Frontal cortex (tissue), 4 donors: ENCODE results near the gene ARID5B. TPM values are rescaled to one million over a fixed set of nuclear protein-coding genes. Genes with fewer than 3 reads are reported as not detected.
"Not testable (repeated sequence)": the region's sequence is repeated elsewhere in the genome, so short reads cannot be mapped to it uniquely, and the experiment has no call there.

Experiments
- DNase-seq, 2 donors: peaks; one replicate each; pipeline ENCODE4 v3.0.0; 2012; ENCODE audit warnings: low spot score in 2 of 2
- FAIRE-seq: peaks from 2 replicates; lab custom pipeline; 2012; peaks lifted over from hg19 to GRCh38; lab: Jason Lieb, UNC
- total RNA-seq: library from RNA; depleted of rRNA; stranded (reverse); fragments of >200 nt; gene quantifications from one replicate; pipeline ENCODE4 v1.2.3, GENCODE V29; 2014
- donor health status: control.
- donor health status: control.
- donor health status: control.

Gene ARID5B
- total RNA-seq, 1 donor from 2014 or later: 19.6 TPM

DNA sequence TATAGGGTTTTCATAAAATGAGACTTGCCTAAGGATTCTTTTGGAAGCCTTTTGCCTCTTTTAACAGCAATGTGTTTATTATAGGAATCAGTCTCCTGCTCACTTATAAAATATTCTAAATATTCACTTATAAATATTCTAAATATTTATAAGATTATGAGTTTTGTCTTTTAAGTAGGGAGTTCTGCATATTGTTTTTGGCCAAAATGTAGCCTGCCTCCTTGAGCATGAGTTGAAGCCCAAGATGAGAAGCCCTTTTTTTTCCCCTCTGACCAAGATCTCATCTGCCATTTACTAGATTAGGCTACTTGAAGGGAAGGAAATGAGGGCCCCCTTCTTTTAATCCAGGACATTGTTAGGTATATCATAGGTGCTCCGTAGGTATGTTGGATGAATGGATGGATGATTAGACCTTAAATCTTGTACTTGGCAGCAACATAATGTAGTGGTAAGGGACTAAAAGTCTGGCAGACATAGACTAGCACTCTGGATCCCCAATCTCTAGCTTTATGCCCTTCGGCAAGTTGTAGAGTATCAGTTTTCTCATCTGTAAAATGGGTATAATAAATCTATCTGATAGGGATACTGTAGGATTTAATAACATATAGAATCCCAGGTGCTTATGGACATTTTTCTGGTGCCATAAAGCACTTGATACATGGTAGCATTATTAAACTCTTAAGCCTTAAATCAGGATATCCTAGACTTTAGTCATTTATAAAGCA is 59.1 kb downstream of the ARID5B start:
- DNase-seq (no peak), FAIRE-seq (no peak)

DNA sequence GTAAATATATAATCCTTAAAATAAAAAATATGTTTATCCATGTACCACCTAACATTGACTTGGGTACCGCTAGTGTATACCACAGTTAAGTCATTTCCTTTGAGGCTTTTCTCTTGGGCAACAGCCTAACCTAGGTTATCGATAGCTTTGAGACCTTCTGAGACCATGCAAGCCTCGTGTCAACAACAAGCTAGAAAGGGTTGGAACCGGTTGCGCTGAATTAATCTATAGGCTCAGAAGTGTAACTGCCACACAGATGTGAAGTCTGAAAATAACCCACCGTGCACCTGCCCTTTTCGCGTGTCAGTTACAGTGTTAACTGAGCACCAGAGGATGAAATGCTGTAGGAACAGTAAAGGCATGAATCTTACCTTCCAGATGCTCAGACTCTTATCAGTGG is 59.8 kb downstream of the ARID5B start:
- no peak for FAIRE-seq
- DNase-seq: no peak

DNA sequence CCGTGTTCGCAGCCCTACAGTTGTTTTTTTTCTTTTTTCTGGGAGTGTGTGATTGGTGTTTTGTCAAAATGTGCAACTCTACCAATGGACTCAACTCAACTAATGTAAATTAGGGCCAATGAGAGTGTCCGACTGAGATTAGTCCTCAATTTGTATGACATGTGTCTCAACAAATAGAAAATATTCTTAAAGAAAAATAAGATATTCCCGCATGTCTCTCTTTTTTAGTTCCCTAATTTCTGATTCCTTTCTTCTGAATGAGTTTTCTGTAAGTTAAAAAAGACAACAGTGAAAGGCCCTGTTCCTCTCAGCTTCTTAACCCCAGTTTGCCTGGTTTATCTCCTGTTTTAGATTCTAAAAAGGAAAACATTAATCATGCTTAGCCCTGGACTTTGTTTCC is 61.5 kb downstream of the ARID5B start:
- DNase-seq (no peak), FAIRE-seq (no peak)

DNA sequence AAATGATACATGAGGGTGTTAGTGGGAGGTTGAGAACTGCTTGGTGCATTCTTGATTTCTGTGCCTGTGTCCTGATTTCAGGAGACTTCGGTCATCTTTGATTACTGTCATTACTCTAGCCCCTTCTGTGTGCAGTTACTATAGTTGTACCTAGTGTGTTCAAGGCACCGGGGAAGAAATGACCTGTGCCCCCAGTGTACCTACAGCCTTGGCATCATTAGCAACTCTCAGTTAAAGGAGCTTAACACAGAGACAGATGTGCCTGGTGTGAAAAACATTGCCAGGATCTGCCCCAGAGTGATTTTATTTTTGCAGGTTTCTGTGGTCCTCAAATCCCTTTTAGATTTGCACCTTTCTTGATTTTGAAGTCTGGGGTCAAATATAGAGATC is 62.2 kb downstream of the ARID5B start:
- FAIRE-seq: no peak
- no peak for DNase-seq

DNA sequence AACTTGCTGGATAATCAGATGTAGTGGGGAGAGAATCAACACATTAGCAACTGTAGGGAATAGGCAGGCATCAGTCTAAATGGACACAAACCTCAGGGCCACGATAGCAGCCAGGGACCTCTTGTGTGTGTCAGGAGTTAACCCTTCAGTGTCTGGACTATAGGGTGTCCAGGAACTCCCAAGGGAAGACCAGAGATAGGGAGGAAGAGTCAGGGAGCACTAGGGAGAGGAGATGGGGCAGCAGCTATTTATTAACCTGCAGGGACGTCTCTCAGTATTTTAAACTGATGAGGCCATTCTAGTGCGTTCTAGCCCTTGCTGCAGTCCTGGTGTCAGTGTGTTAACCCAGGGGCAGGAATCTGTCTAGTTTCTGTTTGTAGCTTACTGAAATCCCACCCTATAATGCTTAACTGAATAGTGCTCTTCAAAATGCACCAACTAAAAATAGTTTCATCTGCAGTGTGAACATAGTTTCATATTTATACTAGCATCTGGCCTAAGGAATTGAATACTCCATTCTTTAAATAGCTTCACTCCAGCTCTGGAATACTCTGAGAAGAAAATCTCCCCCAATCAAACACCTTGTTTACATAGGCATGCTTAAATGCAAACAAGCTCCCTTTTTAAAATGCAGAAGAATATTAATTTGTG is 62.7 kb downstream of the ARID5B start:
- DNase-seq (no peak), FAIRE-seq (no peak)

DNA sequence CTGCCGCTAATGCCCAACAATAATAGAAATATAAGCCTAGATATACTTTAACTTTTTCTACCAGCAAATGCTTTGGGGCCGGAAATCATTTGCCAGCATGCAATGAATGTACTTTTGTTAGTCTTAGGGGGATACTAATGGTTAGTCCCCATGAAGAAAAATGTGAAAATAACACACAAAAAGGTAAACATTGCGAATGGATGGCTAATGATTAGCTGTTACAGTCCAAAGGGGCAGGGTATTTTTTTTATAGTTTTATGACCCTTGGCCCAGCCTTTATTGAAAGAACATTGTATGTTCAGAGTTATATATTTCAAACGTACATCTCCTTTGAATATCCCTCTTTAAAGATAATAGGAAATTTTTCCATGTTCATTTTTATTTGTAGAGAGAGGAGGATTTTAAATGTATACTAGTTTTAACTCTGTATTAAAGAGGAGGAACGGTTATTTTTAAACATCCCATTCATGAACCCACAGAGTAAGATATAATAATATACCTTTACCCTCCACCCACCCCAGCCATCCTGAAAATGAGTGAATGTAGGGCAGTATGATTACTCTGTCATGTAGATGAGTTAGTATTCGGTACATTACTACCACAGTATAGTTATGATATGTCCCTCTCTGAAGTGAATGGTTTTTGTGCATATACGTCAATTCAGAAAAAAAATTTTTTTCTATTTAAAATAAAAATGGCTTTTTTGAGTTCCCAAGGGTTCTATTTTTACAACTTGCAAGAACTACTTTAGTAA is 63.6 kb downstream of the ARID5B start:
- no peak for DNase-seq
- no peak for FAIRE-seq

DNA sequence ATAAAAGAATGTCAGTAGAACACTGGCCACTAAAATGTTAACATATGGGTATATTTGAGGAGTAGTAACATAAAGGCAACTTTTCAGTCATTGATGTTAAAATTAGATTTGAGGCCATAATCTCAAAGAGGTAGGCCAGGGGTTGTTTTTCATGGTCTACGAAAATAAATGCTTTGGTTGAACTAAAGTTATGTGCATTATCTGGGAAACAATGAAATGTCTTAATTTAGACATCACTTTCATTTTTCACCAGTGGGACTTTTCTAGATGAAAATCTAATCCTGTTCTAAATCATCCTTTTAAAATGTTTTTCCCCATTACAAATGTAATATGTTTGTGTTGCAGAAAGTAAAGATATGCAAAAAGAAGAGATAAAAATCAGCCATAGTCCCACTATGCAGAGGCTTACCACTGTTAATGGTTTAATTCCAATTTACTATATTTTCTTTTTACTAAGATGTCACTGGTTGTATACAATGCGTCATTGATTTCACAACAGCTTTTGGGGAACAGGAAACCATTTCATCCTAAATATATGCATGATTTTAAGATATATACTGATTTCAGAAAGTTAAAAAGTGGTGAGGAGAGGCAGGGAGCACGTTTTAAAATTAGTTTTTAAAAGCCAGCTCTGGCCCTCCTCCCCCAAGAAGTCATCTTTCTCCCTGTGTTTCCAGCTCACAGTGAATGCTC is 64.3 kb downstream of the ARID5B start:
- FAIRE-seq (no peak), DNase-seq (no peak)

DNA sequence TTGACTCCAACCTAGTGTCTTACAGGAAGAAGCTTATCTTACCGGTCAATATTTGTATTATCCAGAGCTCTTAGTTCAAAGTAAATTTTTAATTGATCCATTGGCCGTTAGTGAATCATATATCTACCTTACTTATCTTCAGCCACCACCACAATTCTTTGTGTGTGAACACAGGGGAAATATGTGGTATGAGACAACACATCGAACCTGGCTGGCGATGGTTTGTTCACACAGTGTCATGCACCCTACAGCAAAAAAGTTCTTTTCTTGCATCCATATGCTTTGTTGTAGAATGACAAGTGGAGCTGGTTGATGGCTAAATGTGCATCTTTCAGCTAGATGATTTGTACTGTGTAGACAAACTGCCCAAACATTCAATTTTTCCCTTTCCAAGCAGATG is 65.8 kb downstream of the ARID5B start:
- FAIRE-seq: no peak
- no peak for DNase-seq

DNA sequence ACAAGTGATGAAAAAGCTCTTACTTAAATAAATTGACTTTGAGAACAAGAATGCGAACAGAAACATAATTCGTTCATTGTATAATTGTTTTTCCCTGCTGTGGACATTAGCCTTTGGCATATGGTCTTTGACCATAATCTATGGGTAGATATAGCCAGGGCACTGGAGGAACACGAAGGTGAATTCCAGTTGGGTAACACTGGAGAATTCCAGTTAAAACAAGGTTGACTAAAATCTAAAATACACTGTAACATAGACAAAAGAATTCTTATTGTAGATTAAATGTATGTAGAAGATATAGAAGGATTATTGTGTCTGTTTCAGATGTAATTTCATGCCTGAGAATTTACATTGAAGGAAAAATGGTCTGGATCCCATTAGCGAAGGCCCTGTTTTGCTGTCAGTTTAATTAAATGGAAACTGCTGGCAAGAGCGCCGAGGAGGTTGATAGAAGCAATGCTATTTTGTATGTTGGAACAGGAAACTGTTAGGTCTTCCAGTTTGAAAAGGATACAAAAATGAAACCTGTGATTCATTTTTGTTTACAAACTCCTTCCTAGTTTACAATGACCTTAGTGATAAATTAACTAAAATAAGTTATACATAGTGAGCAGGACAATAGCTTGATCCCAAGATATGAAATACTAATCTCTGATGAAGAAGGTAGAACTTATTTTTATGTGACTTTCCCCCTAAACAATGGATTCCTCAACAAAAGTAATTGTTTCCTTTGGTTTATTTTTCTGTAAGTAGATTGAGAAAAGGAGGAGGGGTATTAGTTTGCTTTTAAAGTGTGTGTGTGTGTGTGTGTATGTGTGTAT is 68.9 kb downstream of the ARID5B start:
- FAIRE-seq: no peak
- no peak for DNase-seq

DNA sequence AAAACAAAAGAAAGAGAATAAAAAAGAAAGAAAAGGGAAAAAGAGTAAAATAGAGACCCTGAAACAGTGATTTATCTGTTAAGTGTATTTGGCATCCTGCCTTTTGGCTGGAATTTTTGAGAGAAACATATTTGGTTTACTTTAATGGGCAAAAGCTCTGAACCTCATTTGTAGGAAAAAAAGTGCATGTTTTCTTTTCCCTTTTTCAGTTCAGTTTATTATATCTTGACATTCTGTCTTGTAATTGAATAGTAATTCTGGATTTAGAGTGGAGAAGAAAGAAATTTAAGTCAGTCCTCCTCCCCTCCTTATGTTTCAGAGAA is 69.5 kb downstream of the ARID5B start:
- FAIRE-seq: no peak
- no peak for DNase-seq

DNA sequence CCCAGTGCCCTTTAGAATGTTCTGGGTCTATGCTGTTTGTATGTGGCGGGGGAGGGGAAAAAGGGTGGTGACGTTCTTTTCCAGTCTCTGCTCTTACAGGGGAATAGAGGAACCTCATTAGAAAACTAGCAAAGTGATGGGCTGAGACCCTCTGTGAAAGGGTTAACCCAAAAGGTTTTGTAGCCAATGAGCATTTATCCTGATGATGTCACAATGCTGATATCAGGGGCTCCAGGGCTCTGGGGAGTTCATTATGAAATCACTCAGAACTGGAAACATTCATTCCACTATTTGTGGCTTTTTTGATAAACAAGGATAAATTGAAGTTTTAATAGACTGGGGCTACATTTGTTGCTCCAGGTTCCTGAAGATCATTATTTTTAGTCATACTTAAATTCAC is 71.7 kb downstream of the ARID5B start:
- FAIRE-seq: no peak
- no peak for DNase-seq

DNA sequence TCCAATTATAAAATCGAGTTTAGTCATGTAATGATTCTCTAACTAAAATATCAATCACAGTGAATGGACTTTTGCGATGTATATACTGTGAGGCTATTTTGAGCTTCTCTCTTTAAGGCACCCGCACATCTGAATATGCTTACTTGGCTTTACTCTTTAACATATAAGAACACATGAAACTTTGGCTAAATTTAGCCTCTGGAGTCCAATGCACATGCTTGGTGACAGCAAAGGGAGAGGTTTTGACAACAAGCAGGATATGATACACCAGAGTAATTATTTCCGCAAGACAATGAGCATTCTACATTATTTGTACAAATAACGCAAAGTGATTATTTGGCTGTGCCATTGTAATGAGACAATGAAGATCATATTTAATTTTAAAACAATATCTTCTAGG is 72.4 kb downstream of the ARID5B start:
- DNase-seq: no peak
- no peak for FAIRE-seq

DNA sequence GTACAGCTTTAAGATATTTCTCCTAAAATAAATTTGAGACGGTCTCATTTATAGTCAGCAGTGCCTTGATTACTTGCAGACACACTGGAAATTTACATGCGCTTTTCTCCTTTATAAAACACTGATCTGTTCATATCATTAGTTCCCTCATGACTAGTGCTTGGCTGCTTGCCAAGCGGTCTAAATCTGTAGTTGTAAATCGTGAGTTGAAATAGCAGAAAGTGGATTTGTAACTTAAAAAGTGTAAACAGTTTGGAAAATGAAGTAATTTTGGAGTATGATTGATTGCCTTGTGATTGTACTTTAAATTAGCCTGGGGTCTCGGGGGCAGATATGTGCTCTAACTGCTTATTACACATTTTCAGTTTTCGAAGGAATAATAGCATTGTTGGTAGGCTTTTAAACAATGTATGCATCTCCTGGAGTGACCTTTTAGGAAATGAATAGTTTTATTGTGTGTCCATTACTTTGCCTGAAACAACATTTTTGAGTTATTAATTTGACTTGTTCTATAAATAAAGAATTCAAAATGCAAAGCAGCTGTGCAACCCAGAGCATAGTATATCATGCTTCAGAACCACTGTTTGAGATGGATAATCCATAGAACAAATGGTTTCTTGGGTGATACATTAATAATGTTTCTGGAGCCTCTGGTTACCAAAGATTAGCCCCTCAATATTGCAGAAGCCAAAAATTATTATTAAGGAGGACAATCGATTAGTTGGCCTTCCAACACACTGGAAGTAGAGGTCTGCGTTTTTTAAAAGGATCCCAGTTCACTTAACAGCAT is 73.3 kb downstream of the ARID5B start:
- peak in 1 of 2 donors; percentile 6 for DNase-seq
- peak; percentile 56 for FAIRE-seq

DNA sequence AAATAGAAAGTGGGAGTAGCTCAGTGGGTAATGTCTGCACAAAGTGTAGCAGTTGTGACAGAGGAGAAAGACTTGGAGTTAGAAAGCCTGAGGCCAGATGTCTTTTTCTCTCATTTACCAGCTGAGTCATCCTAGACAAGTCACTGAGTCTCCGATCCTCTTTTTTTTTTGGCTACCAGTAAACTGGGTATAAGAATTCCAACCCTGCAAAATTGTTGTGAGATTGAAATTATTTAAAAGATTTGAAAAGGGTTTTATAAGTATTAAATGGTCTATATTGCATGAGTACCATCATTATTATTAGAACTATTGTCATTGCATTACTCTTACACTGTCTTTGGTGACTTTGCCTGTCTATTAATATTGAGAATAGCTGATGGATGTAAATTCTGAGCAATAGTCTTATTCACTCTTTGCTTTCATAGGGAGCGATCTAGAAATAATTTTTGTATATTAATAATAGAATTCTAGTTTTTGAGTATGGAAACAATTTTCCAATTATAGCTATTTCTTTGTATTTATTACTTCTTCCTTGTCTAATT is 74.0 kb downstream of the ARID5B start:
- DNase-seq (no peak), FAIRE-seq (no peak)

DNA sequence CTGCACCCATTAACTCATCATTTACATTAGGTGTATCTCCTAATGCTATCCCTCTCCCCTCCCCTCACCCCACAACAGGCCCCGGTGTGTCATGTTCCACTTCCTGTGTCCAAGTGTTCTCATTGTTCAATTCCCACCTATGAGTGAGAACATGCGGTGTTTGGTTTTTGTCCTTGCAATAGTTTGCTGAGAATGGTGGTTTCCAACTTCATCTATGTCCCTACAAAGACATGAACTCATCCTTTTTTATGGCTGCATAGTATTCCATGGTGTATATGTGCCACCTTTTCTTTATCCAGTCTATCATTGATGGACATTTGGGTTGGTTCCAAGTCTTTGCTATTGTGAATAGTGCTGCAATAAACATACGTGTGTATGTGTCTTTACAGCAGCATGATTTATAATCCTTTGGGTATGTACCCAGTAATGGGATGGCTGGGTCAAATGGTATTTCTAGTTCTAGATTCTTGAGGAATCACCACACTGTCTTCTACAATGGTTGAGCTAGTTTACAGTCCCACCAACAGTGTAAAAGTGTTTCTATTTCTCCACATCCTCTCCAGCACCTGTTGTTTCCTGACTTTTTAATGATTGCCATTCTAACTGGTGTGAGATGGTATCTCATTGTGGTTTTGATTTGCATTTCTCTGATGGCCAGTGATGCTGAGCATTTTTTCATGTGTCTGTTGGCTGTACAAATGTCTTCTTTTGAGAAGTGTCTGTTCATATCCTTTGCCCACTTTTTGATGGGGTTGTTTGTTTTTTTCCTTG is 75.6 kb downstream of the ARID5B start:
- not testable (repeated sequence) for DNase-seq, FAIRE-seq

DNA sequence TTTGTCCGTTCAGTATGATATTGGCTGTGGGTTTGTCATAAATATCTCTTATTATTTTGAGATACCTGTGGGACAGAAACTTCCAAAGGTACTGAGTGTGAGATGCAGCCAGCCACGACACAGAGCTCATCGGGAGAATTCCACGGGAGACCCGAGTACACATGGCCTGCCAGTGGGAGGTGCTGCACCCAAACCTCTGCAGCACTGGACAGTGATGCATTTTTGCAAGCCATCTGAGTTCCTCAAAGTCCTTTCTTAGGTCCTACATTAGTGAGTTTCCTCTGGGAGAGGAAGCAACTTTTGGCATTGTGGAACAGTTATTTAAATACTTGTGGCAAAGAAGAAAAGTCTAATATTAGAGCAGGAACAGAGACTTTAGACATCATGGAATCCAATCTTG is 77.5 kb downstream of the ARID5B start:
- DNase-seq (no peak), FAIRE-seq (no peak)

DNA sequence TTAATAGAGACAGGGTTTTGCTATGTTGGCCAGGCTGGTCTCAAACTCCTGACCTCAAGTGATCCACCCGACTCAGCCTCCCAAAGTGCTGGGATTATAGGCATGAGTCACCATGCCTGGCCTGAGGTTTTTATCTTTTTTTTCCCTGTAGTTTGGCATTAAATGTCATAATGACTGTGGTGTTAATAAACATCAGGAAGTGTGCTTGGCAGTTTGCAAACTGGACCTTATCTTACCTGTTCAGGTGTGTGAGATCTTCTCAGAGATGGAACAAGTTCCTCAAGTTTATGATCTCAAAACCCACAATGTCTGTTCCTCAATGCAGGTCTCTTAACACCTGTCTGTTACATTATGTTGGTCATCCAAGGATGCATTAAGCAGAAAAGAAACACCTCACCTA is 80.0 kb downstream of the ARID5B start:
- no peak for FAIRE-seq
- DNase-seq: no peak

DNA sequence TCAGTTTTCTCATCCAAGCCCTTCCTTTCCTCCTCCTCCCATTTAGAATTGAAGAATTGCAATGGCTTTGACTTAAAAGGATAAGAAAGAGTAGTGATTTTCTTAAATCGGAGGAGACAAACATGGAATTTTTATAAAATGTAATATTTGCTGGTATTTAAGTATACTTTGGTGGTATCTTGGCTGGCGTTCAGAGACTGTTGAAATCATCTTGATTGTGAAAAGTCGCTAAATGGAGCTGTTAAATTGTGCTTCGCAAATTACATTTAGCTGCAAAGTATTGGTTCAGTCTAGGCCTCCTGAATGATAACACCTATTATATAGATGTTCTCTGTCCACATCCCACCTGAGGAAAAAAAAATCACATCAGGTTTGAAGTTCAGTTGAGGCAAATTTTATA is 81.8 kb downstream of the ARID5B start:
- no peak for DNase-seq
- no peak for FAIRE-seq
